Memory B cell (primary cell): ENCODE results near the gene KLF14.
"Not testable (repeated sequence)": the region's sequence is repeated elsewhere in the genome, so short reads cannot be mapped to it uniquely, and the experiment has no call there.

Experiments used
- ATAC-seq: fragments of 150-1000 bp; cut with Tn5 transposase; 2 replicates; pipeline ENCODE4 v1.10.0; 2021; ENCODE audit warnings: low read depth, mild to moderate bottlenecking, moderate library complexity
- DNase-seq, 2 donors: peaks; one replicate each; pipeline ENCODE4 v3.0.0; 2022; ENCODE audit warnings: low spot score in 2 of 2
- H3K27ac Mint-ChIP-seq: one replicate; pipeline ENCODE4 v1.8.0; 2022; ENCODE audit warnings: mild to moderate bottlenecking, moderate library complexity, mixed read lengths
- H3K27me3 Mint-ChIP-seq: one replicate; pipeline ENCODE4 v1.8.0; 2022; ENCODE audit warnings: mixed read lengths
- H3K36me3 Mint-ChIP-seq: one replicate; pipeline ENCODE4 v1.8.0; 2022; ENCODE audit warnings: mild to moderate bottlenecking, mixed read lengths
- H3K4me1 Mint-ChIP-seq: one replicate; pipeline ENCODE4 v1.8.0; 2022; ENCODE audit warnings: mixed read lengths
- H3K4me3 Mint-ChIP-seq: one replicate; pipeline ENCODE4 v1.8.0; 2022; ENCODE audit warnings: mild to moderate bottlenecking, moderate library complexity, mixed read lengths
- H3K9me3 Mint-ChIP-seq: one replicate; pipeline ENCODE4 v1.8.0; 2022; ENCODE audit warnings: mixed read lengths

Gene KLF14

GRCh38 chr7:130733931-130734814, at the start of gene KLF14:
TSS of gene KLF14 (minus strand) at chr7:130734207. CDS start at chr7:130734033, 174 bp downstream.
- Mint-ChIP-seq H3K4me3 (peak within 1 kb of the TSS; percentile 82), H3K27ac (no peak within 1 kb of the TSS)

GRCh38 chr7:130781346-130781745, 47.3 kb upstream of the KLF14 start:
- Mint-ChIP-seq H3K36me3 (no peaks in the 10 kb centered on the region), H3K27me3 (peaks cover 15% of the 10 kb centered on the region), H3K9me3 (no peaks in the 10 kb centered on the region), H3K27ac (no peak overlapping the region), H3K4me1 (no peaks in the 10 kb centered on the region), H3K4me3 (no peak overlapping the region)
- DNase-seq (no peak), ATAC-seq (no peak)

More at GRCh38 chr7:130733931-130734814, at the start of gene KLF14:
- Mint-ChIP-seq H3K4me1 (no peaks in the 10 kb centered on the region), H3K27me3 (peaks cover 26% of the 10 kb centered on the region), H3K9me3 (no peaks in the 10 kb centered on the region), H3K36me3 (no peaks in the 10 kb centered on the region)
- ATAC-seq (peak; percentile 69), DNase-seq (peak; percentile 29 to 62)

- Mint-ChIP-seq H3K9me3 (peaks cover 9% of the 10 kb centered on the region), H3K36me3 (no peaks in the 10 kb centered on the region), H3K4me1 (no peaks in the 10 kb centered on the region), H3K27me3 (peaks cover 9% of the 10 kb centered on the region), H3K27ac (no peak overlapping the region), H3K4me3 (no peak overlapping the region)
- DNase-seq: no peak
- ATAC-seq: no peak
Observed at GRCh38 chr7:130777426-130777825, 43.4 kb upstream of the KLF14 start.

GRCh38 chr7:130772456-130772855, 38.4 kb upstream of the KLF14 start:
- ATAC-seq, H3K4me3 Mint-ChIP-seq, H3K27me3 Mint-ChIP-seq, H3K4me1 Mint-ChIP-seq, H3K27ac Mint-ChIP-seq, H3K36me3 Mint-ChIP-seq, DNase-seq: not testable (repeated sequence)
- H3K9me3 Mint-ChIP-seq: peaks cover 25% of the 10 kb centered on the region

- DNase-seq: no peak
- no peak overlapping the region for H3K27ac Mint-ChIP-seq
- no peaks in the 10 kb centered on the region for H3K4me1 Mint-ChIP-seq
- no peak overlapping the region for H3K4me3 Mint-ChIP-seq
- H3K9me3 Mint-ChIP-seq: peaks cover 30% of the 10 kb centered on the region
- peaks cover 4% of the 10 kb centered on the region for H3K27me3 Mint-ChIP-seq
- no peak for ATAC-seq
- peaks cover 10% of the 10 kb centered on the region for H3K36me3 Mint-ChIP-seq
Observed at GRCh38 chr7:130768854-130769253, 34.8 kb upstream of the KLF14 start.

- not testable (repeated sequence) for H3K27ac Mint-ChIP-seq, H3K4me3 Mint-ChIP-seq, ATAC-seq, DNase-seq, H3K4me1 Mint-ChIP-seq, H3K27me3 Mint-ChIP-seq, H3K36me3 Mint-ChIP-seq
- H3K9me3 Mint-ChIP-seq: peaks cover 15% of the 10 kb centered on the region
Observed at GRCh38 chr7:130764569-130764968, 30.6 kb upstream of the KLF14 start.

GRCh38 chr7:130758429-130759056, 24.5 kb upstream of the KLF14 start:
- H3K4me1 Mint-ChIP-seq: no peaks in the 10 kb centered on the region
- DNase-seq: peak in 1 of 2 donors; percentile 24
- no peak overlapping the region for H3K4me3 Mint-ChIP-seq
- H3K36me3 Mint-ChIP-seq: no peaks in the 10 kb centered on the region
- H3K27ac Mint-ChIP-seq: no peak overlapping the region
- peaks cover 3% of the 10 kb centered on the region for H3K27me3 Mint-ChIP-seq
- peak; percentile 54 for ATAC-seq
- H3K9me3 Mint-ChIP-seq: no peaks in the 10 kb centered on the region

GRCh38 chr7:130756316-130756715, 22.3 kb upstream of the KLF14 start:
- Mint-ChIP-seq H3K4me1 (peaks cover 2% of the 10 kb centered on the region), H3K4me3 (no peak overlapping the region), H3K36me3 (no peaks in the 10 kb centered on the region), H3K27me3 (peaks cover 6% of the 10 kb centered on the region), H3K9me3 (no peaks in the 10 kb centered on the region), H3K27ac (no peak overlapping the region)
- no peak for DNase-seq
- ATAC-seq: no peak

GRCh38 chr7:130752424-130752823, 18.4 kb upstream of the KLF14 start:
- H3K36me3 Mint-ChIP-seq: no peaks in the 10 kb centered on the region
- H3K4me3 Mint-ChIP-seq: no peak overlapping the region
- DNase-seq: no peak
- H3K27me3 Mint-ChIP-seq: peaks cover 3% of the 10 kb centered on the region
- ATAC-seq: no peak
- H3K4me1 Mint-ChIP-seq: peaks cover 2% of the 10 kb centered on the region
- no peaks in the 10 kb centered on the region for H3K9me3 Mint-ChIP-seq
- H3K27ac Mint-ChIP-seq: no peak overlapping the region

- Mint-ChIP-seq H3K27me3 (peaks cover 3% of the 10 kb centered on the region), H3K4me1 (peaks cover 2% of the 10 kb centered on the region), H3K36me3 (no peaks in the 10 kb centered on the region), H3K4me3 (no peak overlapping the region), H3K27ac (no peak overlapping the region), H3K9me3 (no peaks in the 10 kb centered on the region)
- ATAC-seq (no peak), DNase-seq (no peak)
Observed at GRCh38 chr7:130750755-130751154, 16.7 kb upstream of the KLF14 start.

GRCh38 chr7:130748531-130749389, 14.8 kb upstream of the KLF14 start:
- H3K27ac Mint-ChIP-seq: no peak overlapping the region
- H3K36me3 Mint-ChIP-seq: no peaks in the 10 kb centered on the region
- H3K27me3 Mint-ChIP-seq: peaks cover 3% of the 10 kb centered on the region
- peaks cover 2% of the 10 kb centered on the region for H3K4me1 Mint-ChIP-seq
- H3K4me3 Mint-ChIP-seq: no peak overlapping the region
- no peak for DNase-seq
- no peaks in the 10 kb centered on the region for H3K9me3 Mint-ChIP-seq
- no peak for ATAC-seq

- Mint-ChIP-seq H3K9me3 (no peaks in the 10 kb centered on the region), H3K27me3 (peaks cover 6% of the 10 kb centered on the region), H3K4me1 (no peaks in the 10 kb centered on the region), H3K4me3 (no peak overlapping the region), H3K27ac (no peak overlapping the region), H3K36me3 (no peaks in the 10 kb centered on the region)
- DNase-seq (peak in 1 of 2 donors; percentile 28), ATAC-seq (peak; percentile 98)
Observed at GRCh38 chr7:130741331-130741995, 7.5 kb upstream of the KLF14 start.

- Mint-ChIP-seq H3K4me3 (no peak overlapping the region), H3K9me3 (no peaks in the 10 kb centered on the region), H3K27me3 (peaks cover 8% of the 10 kb centered on the region), H3K4me1 (no peaks in the 10 kb centered on the region), H3K36me3 (no peaks in the 10 kb centered on the region), H3K27ac (no peak overlapping the region)
- ATAC-seq: no peak
- DNase-seq: no peak
Observed at GRCh38 chr7:130740606-130741005, 6.6 kb upstream of the KLF14 start.
